UCSD-AML1 (cell line): ENCODE data around the gene ZNF397.

Source experiments
- DNase-seq: peaks from one replicate; lab custom pipeline; 2025; ENCODE audit not compliant: unreplicated experiment; lab: John Stamatoyannopoulos, UW

The ZNF397 gene

GRCh38 chr18:35245719-35246317, 5.0 kb downstream of the ZNF397 start:
- no peak for DNase-seq

GRCh38 chr18:35246831-35247230, 6.0 kb downstream of the ZNF397 start:
- DNase-seq, result no peak

DNA sequence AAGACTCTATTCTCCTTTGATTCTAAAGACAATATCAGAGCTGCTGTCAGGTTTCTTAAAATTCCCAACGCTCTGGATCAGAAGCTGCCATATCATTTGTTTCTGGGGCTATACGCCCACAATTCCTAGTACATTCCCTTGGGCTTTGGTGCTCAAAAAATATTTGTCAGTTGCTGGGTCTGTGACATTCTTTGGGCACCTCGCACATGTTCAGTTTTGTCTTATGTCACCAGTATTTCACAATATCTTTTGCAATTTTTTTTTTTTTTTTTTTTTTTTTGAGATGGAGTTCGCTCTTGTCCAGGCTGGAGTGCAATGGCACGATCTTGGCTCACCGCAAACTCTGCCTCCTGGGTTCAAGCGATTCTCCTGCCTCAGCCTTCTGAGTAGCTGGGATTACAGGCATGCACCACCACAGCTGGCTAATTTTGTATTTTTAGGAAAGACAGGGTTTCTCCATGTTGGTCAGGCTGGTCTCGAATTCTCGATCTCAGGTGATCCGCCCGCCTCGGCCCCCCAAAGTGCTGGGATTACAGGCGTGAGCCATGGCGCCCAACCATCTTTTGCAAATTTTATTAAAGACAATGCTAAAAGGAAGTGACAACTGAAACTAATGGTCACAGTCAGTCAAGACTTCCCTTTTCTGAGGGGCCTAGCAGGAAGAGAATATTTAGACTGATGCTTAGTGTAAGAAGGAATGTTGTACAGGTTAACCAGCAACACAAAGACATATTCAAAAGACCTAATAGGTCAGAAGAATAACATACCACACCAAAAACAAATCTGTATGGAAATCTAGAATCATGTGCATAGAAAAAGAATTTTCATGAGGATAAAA, 6.8 kb downstream of the ZNF397 start:
- no peak for DNase-seq

DNA sequence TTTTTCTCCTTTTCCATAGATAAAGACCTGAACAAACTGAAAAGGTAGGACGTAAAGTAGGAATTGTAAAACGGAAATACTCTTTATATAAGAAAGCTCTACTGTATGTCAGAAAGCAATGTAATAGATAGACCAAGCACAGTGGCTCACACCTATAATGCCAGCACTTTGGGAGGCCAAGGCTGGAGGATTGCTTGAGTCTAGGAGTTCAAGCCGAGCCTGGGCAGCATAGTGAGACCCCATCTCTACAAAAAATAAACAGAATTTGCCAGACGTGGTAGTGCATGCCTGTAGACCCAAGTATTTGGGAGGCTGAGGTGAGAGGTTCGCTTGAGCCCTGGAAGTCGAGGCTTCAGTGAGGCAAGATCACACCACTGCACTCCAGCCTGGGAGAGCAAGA, 7.6 kb downstream of the ZNF397 start:
- DNase-seq, result no peak

DNA sequence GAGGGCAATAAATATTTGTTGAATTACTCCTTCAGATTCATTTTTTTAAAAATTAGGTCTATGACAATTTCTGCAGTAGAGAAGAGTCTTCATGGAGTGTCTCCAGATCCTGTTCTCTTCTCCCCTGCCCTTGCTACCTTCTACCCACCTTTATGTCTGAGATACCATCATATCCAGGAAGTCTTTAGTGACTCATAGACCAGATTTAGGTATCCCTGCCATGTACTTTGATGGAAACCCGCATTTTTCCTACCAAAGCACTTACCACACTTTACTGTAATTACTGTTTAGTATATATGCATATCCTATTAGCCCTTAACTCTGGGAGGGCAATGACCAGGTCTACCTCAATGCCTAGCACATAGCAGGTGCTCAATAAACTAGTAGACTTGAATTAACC, 11.6 kb downstream of the ZNF397 start:
- DNase-seq, result no peak

DNA sequence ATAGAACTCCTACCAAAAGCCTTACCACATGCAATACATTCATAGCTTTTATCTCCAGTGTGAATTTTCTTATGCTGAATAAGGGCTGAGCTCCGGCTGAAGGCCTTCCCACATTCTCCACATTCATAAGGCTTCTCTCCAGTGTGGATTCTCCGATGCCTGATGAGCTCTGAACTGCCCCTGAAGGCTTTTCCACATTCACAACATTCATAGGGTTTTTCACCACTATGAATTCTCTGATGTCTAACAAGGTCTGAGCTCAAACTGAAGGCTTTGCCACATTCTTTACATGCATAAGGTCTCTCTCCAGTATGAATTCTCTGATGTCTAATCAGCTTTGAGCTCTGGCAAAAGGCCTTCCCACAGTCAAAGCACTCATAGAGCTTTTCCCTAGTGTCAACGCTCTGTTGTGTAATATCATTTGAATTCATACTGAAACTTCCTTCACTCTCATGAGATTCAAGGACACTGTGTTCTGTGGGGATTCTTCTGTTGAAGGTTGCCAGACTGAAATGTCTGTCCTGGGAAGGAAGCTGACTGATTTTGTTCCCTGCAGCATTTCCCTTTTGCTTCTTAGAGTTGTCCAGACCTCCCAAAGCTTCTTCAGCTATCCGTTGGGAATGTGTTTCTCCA, 12.9 kb downstream of the ZNF397 start:
- DNase-seq, result no peak

DNA sequence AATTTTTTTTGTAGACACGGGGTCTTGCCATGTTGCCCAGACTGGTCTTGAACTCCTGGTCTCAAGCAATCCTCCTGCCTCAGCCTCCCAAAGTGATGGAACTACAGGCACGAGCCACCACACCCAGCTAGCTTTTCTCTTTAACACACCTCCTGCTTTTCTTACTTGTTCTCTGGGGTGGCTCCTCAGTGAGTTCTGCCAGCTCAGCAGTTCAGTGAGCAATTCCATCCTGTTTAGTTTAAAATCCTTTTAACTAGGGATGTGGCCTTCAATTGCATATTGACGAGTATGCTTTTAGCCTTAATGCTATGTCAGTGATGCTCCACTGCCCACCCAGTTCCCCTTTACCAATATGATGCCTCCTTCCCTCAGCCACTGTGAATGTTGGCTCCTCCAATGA, 16.1 kb downstream of the ZNF397 start:
- DNase-seq, result no peak

DNA sequence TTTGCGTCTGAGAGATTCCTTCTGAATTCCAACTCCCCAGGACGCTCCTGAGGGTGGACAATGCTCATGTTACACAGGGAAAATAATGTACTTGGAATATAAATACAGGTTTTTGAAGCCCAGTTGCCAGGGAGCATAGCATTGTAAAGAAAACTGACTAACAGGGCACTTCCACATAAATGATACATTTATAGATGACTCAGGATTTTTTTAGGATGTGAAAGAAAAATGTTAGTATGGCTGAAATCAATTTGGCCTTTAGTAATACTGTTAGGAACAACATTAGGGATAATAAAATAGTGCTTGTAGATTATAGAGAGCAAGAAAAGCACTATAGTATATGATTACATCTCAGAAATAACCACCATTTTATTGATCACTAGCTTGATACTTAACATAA, 23.6 kb downstream of the ZNF397 start:
- DNase-seq, result no peak

DNA sequence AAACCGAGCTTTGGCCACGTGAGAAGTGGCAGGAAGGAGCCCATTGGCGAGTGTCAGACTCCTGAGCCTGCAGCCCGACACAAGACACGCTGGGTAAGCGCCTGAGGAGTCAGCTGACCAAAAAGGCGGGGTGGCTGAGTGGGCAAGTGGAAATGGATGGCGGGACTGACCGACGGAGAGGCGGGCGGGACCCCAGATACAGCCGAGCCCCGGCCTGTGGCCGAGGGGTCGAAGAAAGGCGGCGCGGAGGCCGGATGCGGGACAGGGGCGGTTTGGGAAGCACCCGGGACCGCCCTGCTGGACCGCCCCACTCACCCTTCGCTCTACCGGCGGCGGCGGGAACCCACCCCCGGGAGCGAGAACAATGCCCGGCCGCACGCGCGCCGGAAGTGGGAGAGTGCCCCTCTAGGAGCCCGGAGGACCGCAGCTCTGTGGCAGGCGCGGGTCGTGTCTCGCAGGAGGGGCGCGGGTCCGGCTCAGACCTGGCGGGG, 26.4 kb downstream of the ZNF397 start:
- DNase-seq, result no peak

DNA sequence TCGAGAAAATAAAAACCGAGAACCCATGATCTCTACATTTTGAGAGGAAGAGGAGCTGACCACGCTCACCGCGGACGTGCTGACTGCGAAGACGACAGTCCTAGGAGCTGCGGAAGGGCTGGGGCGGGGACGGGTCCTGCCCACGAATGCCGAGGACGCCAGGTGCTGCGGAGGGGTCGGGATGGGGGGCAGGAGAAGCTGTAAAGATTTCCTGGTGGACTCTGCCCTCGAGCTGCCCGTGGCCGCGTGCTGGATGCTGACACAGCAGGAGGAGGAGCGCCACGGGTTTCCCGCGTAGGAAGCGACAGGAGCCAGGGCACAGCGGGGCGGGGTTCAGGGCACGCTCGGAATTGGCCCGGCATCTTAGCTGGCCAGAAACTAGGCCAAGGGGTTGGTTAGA, 27.0 kb downstream of the ZNF397 start:
- DNase-seq, result no peak

DNA sequence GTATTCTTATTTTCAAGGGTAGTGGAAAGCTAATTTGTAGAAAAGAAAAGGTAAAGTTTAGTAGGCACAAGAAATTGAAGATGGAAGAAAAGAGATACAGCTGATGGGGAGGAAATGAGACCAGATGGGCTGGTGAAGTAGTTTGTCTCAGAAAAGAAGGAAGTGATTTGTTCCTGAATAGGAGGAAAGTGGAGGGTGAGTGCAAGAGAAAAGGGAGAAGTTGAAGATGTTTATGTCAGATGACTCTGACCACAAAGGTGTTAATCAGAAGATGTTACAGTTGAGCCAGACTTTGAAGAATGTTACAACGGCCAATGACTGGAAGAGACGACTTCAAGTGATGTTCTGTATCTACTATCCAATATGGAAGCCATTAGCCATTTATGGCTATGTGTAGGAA, 28.0 kb downstream of the ZNF397 start:
- no peak for DNase-seq

GRCh38 chr18:35271656-35272055, 30.8 kb downstream of the ZNF397 start:
- DNase-seq, result no peak

DNA sequence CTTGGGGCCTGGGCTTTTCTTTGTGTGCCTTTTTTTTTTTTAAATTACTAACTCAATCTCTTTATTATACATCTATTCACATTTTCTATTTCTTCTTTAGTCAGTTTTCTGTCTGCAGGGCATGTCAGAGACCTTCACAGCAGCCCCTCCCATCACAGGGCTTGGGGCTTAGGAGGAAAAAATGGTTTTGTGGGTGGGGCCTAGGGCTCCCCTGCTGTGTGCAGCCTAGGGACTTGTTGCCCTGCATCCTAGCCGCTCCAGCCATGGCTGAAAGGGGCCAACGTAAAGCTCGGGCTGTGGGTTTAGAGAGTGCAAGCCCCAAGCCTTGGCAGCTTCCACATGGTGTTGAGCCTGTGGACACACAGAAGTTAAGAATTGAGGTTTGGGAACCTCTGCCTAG, 35.4 kb downstream of the ZNF397 start:
- no peak for DNase-seq

DNA sequence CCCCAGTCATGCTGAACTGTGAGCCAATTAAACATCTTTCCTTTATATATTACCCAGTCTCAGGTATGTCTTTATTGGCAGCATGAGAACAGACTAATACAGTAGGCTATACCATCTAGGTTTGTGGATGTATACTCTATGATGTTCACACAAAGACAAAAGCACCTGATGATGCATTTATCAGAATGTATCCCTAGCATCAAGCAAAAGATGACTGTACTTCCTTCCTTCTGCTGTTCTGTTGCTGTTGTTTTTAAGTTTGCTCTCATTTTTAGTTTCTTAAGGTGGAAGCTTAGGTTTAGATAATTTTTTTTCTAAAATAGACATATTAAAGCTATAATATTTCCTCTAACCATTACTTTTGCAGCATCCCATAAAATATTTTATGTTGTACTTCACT, 36.8 kb downstream of the ZNF397 start:
- no peak for DNase-seq

DNA sequence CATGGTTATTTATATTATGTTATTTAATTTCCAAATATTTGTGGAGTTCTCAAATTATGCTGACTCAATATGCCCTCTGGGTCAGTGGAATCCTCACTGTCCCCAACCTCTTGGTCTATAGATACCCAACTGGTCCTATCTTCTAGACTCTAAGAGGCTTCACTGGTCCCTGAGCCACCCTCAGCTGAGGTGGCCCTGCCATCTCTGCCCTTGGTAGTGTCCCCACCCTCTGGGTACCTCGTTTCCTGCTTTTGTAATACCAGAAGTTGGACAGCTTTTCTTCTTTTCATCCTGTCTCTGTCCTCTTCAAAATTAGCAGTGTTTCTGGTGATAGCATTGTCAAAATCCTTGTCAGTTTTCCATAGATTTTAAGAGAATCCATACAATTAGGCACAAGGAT, 37.3 kb downstream of the ZNF397 start:
- DNase-seq, result no peak

DNA sequence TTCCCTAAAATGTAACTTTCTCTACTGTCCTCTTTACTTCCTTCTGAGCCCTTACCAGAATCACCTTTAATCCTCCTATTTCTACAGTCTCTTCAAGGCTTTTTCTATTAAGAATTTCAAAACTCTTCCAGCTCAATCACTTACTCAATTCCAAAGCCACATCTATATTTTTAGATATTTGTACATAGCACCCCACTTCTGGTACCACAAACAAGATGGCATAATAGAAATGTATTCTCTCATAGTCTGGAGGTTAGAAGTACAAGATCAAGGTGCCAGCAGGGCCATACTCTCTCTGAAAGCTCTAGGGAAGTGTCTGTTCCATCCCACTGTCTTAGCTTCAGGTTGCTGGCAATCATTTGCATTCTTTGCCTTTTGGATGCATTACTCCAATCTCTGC, 38.1 kb downstream of the ZNF397 start:
- no peak for DNase-seq

DNA sequence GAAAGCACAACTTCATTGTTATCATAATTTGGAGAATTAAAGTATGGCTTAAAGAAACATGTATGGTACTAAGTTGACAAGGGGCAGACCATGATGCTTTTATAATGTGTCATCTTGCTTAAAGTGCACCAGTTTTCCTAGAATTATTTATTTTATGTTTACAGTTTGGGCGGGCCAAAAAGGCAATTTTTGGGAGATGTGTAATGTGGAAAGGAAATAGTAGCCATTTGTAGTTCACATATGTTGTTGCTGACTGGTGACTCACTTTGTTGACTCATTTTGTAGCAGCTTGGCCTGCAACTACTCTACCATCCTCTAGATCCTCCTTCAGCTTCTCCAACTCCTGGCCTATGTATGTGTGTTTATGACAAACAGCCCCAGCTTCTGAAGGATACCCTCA, 41.5 kb downstream of the ZNF397 start:
- DNase-seq, result no peak

- DNase-seq, result no peak
These were observed 43.3 kb downstream of the ZNF397 start for GRCh38 chr18:35283923-35284794.

DNA sequence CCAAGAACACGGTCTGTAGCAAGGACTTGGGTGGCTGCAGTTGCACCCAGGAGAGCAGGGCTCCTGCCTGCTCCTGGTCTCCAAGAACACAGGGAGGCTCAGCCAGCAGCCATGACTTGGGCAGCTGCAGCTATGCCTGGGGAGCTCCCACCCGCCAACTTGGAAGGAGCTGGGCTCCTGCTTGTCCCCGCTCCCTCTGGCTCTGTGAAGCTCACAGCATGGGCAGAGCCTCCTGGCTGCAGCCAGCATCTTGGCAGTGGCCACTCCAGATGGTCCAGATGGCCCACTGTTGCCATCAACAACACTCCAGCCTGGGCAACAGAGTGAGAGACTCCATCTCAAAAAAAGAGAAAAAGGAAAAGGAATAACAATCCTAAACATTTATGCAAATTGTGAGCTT, 44.0 kb downstream of the ZNF397 start:
- no peak for DNase-seq

GRCh38 chr18:35289293-35289692, 48.5 kb downstream of the ZNF397 start:
- DNase-seq, result no peak

DNA sequence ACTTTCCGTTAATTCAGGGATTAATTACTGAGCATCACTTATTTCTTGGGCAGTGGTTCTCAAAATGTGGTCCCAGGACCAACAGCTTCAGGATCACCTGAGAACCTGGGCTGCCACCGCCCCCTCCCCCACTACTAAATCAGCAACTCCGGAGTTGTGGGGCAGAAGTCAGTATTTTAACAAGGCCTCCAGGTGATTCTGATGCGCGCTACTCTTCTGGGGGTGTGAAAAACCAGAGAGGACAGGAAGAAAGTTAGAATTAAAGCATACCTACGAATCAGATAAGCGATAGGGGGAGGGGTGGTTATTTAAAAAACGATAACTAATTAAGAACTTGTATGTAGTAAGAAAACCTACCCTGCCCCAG, 48.9 kb downstream of the ZNF397 start:
- no peak for DNase-seq
